OCI-M2 (cell line): ENCODE results near the gene UPB1.
"Not testable (repeated sequence)": the region's sequence is repeated elsewhere in the genome, so short reads cannot be mapped to it uniquely, and the experiment has no call there.

ENCODE experiments used
- DNase-seq: peaks from one replicate; lab custom pipeline; 2025; ENCODE audit not compliant: unreplicated experiment; lab: John Stamatoyannopoulos, UW

UPB1 gene

GRCh38 chr22:24474649-24475255 lies 20.4 kb upstream of the UPB1 start:
- DNase-seq = no peak

- no peak for DNase-seq
Observed at GRCh38 chr22:24481641-24482040, 13.5 kb upstream of the UPB1 start.

- no peak for DNase-seq
Observed at GRCh38 chr22:24482575-24482974, 12.6 kb upstream of the UPB1 start.

- no peak for DNase-seq
Observed at GRCh38 chr22:24482998-24483397, 12.1 kb upstream of the UPB1 start.

GRCh38 chr22:24483976-24484545 lies 11.1 kb upstream of the UPB1 start:
- DNase-seq = no peak

GRCh38 chr22:24485170-24485569 lies 10.0 kb upstream of the UPB1 start:
- DNase-seq = no peak

GRCh38 chr22:24485608-24486007 lies 9.5 kb upstream of the UPB1 start:
- no peak for DNase-seq

GRCh38 chr22:24486501-24486921 lies 8.6 kb upstream of the UPB1 start:
- DNase-seq = no peak

GRCh38 chr22:24489011-24489410 lies 6.1 kb upstream of the UPB1 start:
- DNase-seq = no peak

- not testable (repeated sequence) for DNase-seq
Observed at GRCh38 chr22:24489434-24489833, 5.7 kb upstream of the UPB1 start.

GRCh38 chr22:24492391-24492790 lies 2.7 kb upstream of the UPB1 start:
- no peak for DNase-seq

- DNase-seq = no peak
Observed at GRCh38 chr22:24494167-24494527, 985 bp upstream of the UPB1 start.

GRCh38 chr22:24495365-24495675 lies 188 bp downstream of the UPB1 start:
- DNase-seq = no peak

- no peak for DNase-seq
Observed at GRCh38 chr22:24496234-24496633, 1.1 kb downstream of the UPB1 start.

GRCh38 chr22:24496661-24497060 lies 1.5 kb downstream of the UPB1 start:
- DNase-seq = no peak

- no peak for DNase-seq
Observed at GRCh38 chr22:24497841-24498258, 2.7 kb downstream of the UPB1 start.

- no peak for DNase-seq
Observed at GRCh38 chr22:24498824-24499223, 3.7 kb downstream of the UPB1 start.

GRCh38 chr22:24499706-24500276 lies 4.7 kb downstream of the UPB1 start:
- no peak for DNase-seq

GRCh38 chr22:24500277-24500820 lies 5.2 kb downstream of the UPB1 start:
- DNase-seq = no peak

- no peak for DNase-seq
Observed at GRCh38 chr22:24501301-24502005, 6.3 kb downstream of the UPB1 start.

- no peak for DNase-seq
Observed at GRCh38 chr22:24502034-24502433, 6.9 kb downstream of the UPB1 start.

- DNase-seq = no peak
Observed at GRCh38 chr22:24502541-24502940, 7.4 kb downstream of the UPB1 start.
